COR-L47 (cell line): ENCODE data around the gene SMC1A.
"Not testable (repeated sequence)": the region's sequence is repeated elsewhere in the genome, so short reads cannot be mapped to it uniquely, and the experiment has no call there.

ENCODE experiments used
- DNase-seq: peaks from one replicate; lab custom pipeline; 2025; lab: John Stamatoyannopoulos, UW

Gene SMC1A

DNA sequence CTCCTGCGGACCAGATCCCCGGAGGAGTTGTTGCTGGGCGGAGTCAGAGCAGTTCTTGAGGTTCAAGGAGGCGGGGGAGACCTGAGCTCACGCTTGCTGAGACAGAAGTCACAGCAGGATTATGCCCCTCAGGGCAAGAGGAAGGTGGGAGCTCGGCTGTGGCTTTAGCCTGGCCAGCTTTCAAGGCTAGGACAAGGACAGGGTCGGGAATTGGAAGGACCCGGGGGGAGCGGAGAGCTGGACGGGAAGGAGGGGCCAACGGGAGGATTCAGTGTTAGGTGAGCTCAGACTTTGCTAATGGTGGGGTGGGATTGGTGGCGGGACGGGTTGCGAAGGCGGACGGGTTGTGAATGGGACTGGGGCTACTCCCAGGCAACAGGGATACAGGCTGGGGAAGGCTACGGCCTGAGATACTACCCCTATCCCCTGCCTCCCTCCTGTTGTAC lies 430 bp upstream of the SMC1A start, which contains the start of gene RIBC1:
Gene RIBC1, plus strand, starts transcription at position 13 of the 446 bp plus-strand sequence. CDS start 3,404 bp downstream, outside the sequence.
- no peak for DNase-seq

DNA sequence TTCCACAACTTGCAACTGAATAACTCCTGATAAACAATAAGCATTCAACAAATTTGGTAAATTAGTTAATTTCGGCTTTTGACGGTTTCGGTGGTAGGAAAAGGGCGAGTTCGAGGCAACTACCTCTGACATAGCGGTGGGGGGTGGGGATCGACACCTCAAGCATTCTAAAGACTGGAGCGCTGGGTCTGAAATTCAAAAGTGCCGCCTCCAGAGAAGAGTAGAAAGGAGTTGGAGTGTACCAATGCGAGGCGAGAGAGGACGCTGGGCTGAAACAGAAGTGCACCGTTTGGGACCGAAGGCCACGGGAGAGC lies 725 bp downstream of the SMC1A start:
- DNase-seq = no peak

- no peak for DNase-seq
Observed at GRCh38 chrX:53421125-53421524, 1.3 kb downstream of the SMC1A start.

DNA sequence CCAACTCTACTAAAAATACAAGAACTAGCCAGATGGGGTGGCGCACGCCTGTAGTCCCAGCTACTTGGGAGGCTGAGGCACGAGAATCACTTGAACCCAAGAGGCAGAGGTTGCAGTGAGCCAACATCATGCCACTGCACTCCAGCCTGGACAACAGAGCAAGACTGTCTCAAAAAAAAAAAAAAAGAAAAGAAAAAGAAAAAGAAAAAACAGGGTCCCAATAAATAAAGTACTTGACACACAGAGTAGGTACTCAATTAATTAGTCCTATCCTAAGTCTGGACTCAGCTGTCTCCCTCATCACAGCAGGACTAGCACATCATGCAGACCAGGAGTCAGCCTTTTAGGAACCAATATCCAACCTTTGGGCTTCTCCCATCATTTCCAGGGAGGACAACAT lies 2.1 kb downstream of the SMC1A start:
- DNase-seq = not testable (repeated sequence)

DNA sequence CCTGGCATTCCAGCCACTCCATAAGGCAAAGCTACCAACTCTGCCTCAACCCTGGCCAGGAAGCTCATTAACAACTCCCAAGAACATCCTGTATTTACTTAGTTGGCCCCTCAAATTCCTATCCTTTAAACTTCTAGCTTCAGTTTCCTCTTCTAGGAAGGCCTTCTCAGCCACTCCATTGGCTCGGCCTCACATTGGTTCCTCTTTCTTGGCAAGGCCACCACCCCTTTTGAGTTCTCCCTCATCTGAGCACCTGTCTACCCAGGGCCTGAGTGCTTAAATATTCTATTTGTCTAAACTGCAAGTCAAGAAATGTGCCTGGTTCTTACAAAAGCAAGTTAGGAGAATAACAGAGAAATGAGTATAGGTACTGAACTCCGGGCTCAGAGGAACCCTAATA lies 10.0 kb downstream of the SMC1A start:
- DNase-seq = no peak

DNA sequence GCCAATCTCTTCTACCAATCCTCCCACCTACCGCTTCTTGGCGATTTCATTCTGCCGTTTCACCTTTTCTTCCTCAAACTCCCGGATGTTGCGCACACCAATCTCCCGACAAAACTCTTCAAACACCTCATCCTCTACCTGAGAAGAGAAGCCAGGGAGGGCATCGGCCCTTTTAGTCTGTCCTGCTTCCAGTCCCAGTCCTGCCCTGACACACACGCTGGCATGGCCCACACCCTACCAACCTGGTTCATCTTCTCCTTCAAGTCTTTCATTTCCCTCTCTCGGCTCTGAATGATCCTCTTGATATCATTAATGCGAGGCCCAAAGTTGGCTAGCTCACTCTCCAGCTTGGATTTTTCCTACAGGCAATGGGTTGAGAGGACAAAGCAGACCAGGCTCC lies 18.9 kb downstream of the SMC1A start:
- DNase-seq = no peak

GRCh38 chrX:53398216-53398615 lies 24.2 kb downstream of the SMC1A start:
- no peak for DNase-seq

DNA sequence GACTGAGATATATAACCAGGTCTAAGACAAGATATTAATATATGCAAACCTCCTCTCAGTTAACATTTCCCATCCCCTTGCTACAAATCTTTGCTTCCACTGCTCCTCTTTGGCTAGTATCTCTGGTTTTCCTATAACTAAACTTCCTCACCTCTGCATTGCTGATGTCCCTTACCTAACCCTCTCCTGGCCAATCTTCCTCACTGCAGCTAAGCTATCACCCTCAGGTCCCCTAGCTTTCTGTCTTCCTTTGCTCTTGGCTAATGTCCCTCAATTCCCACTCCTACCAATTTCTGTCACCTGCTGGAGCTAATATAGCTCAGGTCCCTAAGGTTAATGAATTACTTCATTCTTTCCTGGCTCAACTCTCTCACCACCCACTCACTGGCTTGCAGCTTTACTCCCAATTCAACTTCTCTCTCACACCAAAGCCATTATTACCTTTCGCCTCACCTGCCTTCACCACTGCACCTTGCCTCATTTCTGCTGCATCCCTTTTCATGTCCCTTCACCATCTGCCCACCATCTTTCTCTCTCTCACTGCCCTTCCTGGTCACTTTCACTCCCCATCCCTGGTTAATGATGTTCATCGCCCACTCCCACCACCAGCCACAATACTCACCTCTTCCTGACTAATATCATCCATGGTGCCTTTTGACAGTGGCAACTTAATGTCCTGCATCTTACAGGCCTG lies 26.7 kb downstream of the SMC1A start:
- DNase-seq = no peak

DNA sequence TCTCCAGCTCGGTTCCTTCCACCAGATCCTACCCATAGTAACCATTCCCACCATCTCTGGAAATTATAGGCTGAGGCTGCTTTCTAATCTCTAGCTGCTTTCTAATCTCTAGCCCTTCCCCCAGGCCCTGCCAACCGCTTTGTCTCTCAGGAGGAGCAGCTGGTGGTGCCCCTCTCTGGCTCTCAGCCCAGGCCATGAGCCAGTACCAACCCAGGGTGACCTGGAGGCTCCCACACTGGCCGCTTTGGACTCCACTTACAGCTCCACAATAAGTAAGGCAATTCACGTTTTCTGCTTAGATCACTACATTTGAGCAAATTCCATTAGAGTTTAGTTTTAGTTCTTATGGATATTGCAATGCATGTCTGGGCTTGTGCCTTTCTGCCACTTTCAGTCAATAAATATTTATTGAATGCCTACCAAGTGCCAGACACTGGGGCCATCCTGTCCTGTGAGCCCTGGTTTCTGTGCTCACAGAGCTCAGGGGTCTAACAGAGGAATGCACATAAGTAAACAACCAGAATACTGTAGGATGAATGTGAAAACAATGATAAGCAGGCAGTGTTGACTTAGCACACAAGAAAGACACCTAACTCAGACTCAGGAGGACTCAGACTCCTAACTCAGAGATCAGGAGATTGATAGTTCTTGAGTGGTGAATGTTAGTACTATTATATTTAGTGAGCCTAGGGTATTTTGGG lies 38.9 kb downstream of the SMC1A start:
- DNase-seq = no peak

DNA sequence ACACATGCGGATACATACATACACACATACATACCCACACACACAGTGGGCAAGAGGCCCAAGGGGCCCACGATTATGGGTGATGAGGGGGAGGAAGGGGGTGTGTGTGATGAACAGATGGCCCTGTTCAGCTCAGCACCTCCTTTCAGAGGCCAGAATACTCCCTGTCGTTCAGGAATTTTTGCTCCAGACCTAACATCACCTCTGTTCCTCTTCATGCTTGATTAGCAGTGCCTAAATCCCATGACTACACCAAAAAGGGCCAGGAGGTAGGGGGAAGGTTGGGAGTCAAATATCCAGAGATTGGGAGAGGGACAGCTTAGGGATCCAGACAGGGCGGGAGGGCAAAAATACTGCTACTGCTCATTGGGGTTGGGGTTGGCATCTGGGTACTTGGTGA lies 42.7 kb downstream of the SMC1A start:
- DNase-seq = no peak

DNA sequence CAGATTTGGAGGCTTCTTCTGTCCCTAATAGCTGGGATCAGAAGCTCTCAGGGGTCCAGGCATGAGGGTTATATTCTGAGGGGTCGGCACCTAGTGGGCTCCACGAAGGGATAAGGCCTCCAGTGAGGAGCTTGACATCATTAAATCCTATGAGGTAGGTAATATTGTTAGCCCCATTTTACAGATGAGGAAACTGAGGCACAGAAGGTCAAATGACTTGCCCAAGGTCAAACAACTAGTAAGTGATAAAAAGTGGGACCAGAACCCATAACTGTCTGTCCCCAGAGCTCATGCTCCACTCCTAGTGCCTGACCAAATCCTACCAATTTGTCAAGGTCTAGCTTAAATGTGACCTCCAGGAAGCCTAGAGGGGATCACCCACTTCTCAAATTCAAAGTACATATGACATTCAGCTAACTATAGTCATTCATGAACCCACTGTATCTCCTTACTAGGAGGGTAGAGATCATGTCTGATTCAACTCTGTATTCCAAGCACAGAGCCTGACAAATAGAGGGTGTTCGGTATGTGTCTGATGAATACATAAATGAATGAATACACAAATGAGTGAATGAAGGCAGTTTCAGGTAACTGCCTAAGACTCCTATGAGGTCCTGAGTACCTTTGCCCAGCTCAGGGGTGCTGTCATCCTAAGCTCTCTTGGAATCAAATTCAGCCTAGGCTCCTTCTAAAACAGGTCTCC lies 43.3 kb downstream of the SMC1A start:
- no peak for DNase-seq

- DNase-seq = no peak
Observed at GRCh38 chrX:53377464-53377863, 45.0 kb downstream of the SMC1A start.

DNA sequence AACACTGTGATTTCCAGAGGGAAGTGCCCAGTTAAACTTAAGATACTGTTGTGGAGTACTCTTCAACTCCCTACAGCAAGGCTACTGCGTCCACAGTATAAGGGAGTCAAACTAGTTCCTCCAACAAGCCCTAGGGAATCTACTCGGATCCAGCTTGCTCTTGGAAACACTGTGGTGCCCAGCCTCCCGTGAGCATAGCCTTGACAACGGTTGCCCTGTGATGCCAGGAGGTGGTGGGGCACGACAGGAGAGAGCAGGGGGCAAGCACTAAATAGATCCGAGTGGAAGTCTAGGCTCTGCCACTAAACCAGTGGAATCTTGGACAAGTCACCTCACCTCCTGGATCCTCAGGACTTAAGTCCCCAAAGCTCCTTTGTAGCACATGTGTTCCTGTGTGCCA lies 45.6 kb downstream of the SMC1A start:
- DNase-seq = no peak

GRCh38 chrX:53374923-53375322 lies 47.5 kb downstream of the SMC1A start:
- DNase-seq = no peak

DNA sequence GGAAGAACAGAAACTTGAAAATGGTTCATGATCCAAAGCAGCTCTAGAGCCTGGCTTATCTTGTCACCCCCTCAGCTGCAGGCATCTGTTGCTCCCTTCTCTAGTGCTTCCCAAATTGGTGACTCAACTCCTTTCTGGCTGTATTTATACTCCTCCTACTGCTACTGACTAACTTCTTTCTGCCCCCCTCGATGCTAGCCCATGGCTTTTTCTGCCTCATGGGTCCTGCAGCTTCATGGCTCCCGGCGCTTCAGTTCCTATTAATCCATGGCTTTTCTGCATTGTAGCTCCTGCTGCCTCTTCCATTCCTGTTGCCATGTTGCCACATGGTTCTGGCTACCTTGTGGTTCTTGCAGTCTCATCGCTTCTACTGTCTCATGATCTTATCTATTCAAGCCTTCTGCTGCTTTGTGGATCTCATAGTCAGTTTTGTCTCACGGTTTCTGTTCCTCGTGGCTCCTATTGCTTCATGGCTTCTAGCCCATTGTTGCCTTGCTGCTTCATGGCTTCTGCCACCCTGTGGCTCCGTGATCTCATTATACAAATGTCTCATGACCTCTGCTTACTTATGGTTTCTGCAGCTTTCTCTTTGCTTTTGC lies 48.1 kb downstream of the SMC1A start:
- no peak for DNase-seq

GRCh38 chrX:53373307-53373706 lies 49.1 kb downstream of the SMC1A start:
- DNase-seq = no peak

DNA sequence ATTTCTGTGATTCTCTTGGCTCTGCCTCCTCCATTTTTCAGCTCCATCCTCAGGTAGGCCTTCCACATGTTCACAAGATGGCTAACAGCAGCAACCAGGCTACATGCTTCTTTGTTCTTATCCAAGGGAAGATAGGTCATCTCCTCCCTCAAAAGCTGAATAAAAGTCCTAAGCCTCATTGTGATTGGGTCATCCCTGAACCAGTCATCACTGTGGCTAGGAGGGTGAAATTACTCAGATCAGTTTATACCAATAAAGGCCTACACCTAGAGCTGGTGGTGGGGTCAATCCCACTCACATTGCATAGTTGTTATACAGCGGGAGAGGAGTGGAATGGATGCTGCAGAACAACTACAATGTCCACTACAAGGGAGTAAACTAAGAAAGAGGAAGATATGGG lies 56.0 kb downstream of the SMC1A start:
- DNase-seq = not testable (repeated sequence)

DNA sequence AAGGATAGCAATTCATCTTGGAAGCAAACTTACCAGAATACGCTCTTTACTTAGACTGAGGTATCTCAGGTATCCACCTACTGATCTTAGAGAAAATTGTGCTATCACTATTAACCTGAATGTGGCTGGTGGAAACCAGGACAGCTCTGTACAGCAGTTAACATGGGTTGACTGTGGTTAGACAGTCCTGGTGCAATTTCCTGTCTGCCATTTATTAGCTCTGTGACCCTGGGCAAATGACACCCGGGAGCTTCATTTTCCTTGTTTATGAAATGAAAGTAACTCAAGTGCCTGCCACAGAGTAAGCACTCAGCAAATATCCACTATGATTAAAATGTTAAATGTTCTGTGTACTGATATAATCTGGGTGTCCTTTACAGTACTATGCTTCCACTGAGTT lies 60.0 kb downstream of the SMC1A start:
- no peak for DNase-seq

DNA sequence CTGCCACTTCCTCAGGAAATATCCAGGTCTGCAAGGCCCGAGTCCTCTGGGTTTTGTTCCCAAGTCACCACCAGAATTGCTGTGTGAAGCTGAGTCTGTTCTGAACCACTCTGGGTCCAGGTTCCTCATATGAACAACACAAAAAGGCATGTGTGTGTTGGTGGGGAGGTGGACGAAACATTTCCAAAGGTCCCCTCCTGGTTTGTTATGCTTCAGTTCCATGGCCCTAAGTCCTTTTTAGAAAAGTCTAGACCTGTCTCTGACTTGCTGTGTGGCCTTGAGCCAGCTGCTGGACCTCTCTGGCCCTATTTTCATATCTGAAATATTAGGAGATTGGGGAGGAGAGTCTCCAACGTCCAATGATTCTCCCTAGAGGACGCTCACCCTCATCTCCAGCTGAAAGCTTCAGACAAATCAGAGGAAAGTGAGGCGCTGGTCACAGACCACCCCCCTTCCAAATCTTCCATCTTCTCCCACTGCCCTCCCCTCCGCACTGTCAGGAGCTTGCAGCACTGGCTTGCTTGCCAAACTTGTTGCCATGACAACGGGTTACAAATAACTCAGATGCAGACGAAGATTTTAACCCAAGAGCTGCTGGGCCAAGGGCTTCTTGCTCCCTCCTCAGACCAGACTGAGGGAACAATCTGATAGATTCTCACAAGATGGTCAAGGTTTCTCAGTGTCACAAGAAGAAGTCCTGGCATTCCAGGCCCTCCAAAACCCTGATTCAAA lies 64.5 kb downstream of the SMC1A start:
- peak; percentile 13 for DNase-seq

DNA sequence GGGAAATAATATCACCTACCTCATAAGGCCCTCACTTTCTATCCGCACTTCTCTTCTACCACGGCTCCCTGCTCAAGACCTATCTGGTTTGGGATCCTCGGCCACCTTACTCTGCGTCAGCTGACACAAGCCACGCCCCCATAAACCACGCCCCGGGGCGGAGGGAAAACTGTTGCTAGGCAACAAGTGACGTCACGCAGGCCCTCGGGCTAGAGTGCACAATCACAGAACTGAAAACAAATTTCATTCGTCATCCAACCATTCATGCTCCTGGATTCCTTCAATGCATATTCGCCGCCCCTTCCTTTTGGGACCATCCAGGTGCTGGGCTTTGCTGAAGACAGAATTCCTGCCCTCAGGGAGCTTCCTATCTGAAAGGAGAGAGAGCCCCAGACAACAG lies 66.3 kb downstream of the SMC1A start:
- no peak for DNase-seq

- DNase-seq = no peak
Observed at GRCh38 chrX:53354669-53355068, 67.8 kb downstream of the SMC1A start.

- no peak for DNase-seq
Observed at GRCh38 chrX:53347948-53348347, 74.5 kb downstream of the SMC1A start.
